Medulla oblongata (tissue), 1 donor: Measurements from ENCODE around the gene PMM2.
"Not testable (repeated sequence)": the region's sequence is repeated elsewhere in the genome, so short reads cannot be mapped to it uniquely, and the experiment has no call there.

Experiments
- DNase-seq: peaks from one replicate; pipeline ENCODE4 v3.0.0-alpha.2; 2015; ENCODE audit errors: extremely low spot score

The PMM2 gene

DNA sequence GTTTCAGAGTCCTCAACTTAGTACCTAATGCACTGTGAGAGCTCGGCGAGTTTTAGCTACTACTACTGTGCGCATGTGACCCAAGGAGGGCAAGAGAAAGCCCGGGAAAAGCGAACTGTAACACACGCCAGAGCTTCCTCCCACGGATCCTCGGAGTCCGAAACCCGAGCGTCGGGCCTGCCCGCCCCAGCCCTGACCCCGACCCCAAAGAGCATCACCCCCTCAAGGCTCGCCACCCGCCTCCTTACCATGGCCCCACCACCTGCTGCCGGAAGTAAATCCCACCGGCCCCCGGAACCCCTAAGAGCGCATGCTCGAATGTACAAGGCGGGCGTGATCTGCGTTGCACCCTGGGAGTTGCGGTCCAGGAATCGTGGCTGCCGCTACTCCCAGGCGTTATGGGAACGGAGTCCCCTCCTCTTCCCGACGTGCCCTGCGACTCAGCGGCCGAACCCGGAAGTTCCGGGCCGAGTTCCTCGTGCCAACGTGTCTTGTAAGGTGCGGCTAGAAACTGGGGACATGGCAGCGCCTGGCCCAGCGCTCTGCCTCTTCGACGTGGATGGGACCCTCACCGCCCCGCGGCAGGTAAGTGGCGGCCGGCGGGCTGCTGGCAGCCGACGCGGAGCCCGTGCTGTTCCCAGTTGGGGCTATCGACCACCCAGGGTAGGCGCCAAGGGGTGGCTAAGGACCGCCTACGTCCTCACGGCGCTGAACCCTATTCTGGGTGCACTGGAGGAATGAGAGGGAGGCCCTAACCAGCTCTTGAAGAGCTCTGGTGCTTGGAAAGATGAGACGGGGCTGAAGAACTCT lies at the start of gene PMM2, which contains the start of gene TMEM186:
TSS of gene PMM2 (plus strand) at position 476 of the 810 bp plus-strand sequence. CDS start at position 520, 44 bp downstream.
TSS of gene TMEM186 (minus strand) at position 276 of the 810 bp plus-strand sequence. CDS start at position 251, 25 bp downstream.
- DNase-seq = peak; percentile 98

- not testable (repeated sequence) for DNase-seq
Measured at GRCh38 chr16:8748944-8749343, 48.7 kb upstream of the PMM2 start.

DNA sequence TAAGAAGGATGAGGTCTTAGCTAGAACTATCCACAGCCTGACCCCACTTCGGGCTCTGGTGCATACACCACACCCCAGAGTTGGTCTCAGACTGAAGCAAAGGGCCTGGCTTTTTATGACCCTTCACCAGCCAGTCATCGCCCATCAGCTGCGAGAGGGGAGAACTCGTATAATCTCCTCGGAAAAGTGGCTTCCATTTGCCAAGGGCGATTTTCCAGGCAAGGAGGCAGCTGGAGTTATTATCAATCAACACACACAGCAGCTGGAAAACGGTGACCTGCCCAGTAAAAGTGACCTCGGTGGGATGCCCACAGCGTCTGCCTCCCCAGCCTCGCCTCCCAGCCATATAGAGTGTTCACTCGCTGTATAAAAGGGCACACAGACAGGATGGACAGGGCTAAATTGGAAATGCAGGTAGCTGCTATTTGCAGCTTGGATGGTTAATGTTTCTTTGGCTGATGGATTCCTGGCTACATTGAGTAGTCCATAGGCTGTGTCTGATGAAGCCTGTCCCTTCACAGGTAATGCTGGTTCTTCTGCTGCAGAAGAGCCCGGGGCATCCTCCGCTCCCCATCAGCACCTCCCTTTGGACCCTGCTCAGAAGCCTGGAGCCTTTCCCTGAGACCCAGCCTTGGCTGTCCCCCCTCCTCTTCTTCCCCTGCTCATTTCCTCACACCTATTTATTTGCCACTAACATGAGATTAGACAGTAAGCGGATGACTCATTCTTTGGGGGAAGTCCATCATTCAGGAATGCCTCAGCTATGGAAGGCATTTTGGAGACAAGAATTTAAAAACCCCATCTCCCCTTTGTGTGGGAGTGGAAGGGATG lies 45.9 kb upstream of the PMM2 start:
- no peak for DNase-seq

- DNase-seq = no peak
Measured at GRCh38 chr16:8752706-8753105, 44.9 kb upstream of the PMM2 start.

DNA sequence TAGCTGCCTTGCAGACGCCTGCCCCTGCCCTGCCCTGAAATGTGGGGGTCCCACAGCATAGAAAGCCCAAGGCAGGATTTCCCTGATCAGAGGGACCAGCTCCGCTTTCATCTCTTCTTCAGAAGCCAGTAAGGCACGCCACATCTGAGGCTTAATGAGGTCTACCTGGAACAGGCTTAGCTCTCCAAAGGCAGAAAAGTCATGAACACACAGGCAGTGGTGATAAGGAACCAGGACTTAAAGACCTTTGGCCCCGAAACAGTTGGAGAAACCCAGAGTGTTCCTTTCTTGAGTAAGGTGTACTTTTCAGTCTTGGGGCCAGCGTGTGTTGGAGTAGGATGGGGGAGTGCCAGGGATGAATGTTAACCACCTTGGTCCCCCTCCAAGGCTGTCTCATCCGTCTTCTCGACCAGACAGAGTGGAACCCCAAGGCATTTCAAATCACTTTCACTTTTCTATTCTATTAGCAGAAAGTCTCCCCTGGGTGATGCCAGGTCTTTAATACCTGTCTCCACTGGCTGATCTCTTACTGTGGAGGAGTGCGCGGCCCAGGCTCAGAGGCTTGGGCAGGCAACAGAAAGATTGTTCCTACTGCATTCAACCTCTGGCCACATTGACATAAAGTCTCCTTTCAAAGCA lies 44.1 kb upstream of the PMM2 start:
- no peak for DNase-seq

DNA sequence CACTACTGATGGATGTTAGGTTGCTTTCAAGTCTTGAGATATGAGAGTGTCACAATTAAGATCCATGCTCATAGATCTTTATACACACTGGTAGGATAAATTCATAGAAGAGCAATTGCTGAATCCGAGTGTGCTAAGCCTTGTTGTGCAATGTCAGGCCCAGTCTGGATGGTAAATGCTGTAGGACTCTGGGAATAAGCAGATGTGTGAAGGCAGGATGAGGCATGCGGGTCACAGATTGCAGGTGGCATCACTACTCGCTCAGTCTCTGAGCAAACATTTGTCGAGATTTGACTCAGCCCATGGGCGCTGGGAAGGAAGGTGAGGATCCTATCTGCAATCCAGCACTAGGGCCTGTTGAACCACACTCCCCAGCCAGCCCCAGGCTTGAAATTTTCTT lies 40.9 kb upstream of the PMM2 start:
- DNase-seq = no peak

DNA sequence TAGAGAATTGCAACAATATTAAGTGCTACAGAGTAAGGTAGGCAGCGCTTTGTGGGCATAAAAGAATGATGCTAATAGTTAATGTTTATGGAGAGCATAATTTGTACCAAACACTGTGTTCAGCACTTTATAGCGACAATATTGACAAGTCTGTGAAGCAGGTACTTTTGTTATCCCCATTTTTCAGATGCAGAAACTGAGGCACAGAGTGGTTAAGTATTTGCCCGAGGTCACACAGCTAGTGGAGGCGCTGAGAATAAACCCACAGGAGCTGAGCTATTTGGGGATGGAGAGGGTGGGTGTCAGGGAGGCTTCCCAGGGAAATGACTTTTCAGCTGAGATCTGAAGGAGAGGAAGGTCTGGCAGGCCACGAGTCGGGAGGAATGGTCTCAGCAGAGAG lies 39.6 kb upstream of the PMM2 start:
- no peak for DNase-seq

- no peak for DNase-seq
Measured at GRCh38 chr16:8760021-8760420, 37.6 kb upstream of the PMM2 start.

DNA sequence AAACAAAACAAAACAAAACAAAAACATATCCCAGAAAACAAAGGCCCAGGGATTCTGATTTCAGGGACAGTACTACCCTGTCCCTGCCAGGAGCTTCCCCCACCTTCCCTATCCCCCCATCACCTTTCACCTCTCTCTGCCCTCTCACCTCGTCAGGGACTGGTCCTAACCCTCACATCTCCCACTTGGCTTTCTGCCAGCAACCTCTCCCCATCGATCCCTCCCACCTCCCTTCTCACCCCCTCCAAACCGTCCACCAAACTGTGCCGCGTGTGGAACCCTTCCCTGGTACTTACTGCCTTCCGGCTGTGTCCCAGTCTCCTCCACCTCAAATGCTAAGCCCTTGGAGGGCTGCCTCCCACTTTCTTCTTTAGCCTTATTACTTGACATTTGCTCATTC lies 36.6 kb upstream of the PMM2 start:
- DNase-seq = no peak

- DNase-seq = no peak
Measured at GRCh38 chr16:8762254-8762653, 35.4 kb upstream of the PMM2 start.

GRCh38 chr16:8763083-8763482 lies 34.6 kb upstream of the PMM2 start:
- no peak for DNase-seq

- no peak for DNase-seq
Measured at GRCh38 chr16:8763899-8764298, 33.7 kb upstream of the PMM2 start.

DNA sequence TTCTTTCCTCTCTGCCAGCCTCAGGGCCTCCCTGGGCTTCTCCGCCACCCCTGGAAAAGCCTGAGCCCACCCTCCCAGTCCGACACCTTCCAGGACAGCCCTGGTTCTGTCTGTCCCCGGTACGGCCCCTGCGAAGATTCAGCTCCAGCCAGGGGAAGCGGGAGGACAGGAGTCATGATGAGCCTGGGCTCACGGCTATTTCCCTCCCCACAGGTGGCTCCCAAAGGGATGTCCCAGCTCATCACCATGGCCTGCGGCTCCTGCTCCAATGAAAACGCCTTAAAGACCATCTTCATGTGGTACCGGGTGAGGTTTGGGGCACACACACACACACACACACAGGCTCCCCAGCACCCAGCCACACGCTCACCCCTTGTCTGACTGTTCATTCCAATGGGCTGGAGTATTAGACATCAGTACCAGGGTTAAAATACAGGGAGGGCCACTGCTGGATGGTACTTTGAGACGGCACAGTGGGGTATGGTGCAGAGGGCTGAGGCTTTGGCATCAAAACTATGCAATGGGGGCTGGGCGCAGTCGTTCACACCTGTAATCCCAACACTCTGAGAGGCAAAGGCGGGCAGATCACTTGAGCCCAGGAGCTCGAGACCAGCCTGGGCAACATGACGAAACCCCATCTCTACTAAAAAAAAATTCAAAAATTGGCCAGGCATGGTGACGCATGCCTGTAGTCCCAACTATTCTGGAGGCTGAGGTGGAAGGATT lies 33.0 kb upstream of the PMM2 start:
- no peak for DNase-seq

GRCh38 chr16:8767176-8767575 lies 30.5 kb upstream of the PMM2 start:
- no peak for DNase-seq

DNA sequence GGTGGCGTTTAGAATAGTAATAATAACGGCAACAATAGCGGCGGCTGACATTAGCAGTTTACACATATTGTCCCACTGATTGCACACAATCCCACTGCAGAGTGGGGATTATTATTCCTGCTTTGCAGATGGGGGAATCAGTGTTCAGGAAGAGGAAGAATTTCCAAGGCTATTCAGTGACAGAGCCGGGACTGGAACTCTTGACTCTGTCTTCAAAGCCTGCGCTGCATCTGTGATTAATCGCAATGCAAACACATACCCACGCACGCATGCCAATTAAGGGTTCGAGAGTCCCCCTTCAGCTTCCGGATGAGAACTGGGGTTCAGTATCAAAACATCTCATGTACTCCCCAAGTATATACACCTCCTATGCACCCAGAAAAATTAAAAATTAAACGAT lies 29.4 kb upstream of the PMM2 start:
- DNase-seq = no peak

- no peak for DNase-seq
Measured at GRCh38 chr16:8768692-8769091, 28.9 kb upstream of the PMM2 start.

DNA sequence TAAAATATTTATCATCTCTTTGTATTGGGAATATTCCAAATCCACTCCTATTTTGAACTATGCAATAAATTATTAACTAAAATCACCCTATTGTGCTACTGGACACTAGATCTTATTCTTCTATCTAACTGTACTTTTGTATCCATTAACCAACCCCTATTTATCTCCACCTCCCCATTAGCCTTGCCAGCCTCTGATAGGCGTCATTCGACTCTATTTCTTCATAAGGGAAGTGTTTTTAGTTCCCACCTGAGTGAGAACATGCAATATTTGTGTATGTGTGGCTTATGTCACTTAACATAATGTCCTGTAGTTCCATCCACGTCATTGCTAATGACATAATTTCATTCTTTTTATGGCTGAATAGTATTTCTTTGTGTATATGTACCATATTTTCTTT lies 24.1 kb upstream of the PMM2 start:
- no peak for DNase-seq

GRCh38 chr16:8774208-8774607 lies 23.4 kb upstream of the PMM2 start:
- DNase-seq = no peak

DNA sequence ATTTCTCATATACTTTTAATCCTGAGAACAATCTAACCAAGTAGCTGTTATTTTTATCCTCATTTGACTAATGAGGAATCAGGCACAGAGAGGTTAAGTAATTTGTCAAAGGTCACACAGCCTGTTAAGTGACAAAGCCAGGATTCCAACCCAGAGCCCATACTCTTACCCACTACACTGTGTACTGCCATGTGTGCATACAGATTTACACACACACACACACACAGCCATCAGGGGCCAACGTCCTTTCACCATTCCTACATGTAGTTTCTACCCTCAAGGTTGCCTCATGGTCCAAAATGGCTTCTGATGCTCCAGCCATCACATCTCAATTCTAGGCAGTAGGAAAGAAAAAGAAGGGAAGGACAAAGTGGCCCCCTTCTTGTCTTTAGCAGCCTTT lies 22.3 kb upstream of the PMM2 start:
- DNase-seq = no peak

- DNase-seq = no peak
Measured at GRCh38 chr16:8776129-8776584, 21.5 kb upstream of the PMM2 start.

- DNase-seq = no peak
Measured at GRCh38 chr16:8777217-8777616, 20.4 kb upstream of the PMM2 start.

- DNase-seq = no peak
Measured at GRCh38 chr16:8781797-8782196, 15.8 kb upstream of the PMM2 start.
